ENCODE measurements around the gene CHST1. TPM values are rescaled to one million over a fixed set of nuclear protein-coding genes. Genes with fewer than 3 reads are reported as not detected.

The CHST1 gene
- total and polyA plus RNA-seq, 2 experiments from 2014 or later, result 0.84 to 2.7 TPM

DNA sequence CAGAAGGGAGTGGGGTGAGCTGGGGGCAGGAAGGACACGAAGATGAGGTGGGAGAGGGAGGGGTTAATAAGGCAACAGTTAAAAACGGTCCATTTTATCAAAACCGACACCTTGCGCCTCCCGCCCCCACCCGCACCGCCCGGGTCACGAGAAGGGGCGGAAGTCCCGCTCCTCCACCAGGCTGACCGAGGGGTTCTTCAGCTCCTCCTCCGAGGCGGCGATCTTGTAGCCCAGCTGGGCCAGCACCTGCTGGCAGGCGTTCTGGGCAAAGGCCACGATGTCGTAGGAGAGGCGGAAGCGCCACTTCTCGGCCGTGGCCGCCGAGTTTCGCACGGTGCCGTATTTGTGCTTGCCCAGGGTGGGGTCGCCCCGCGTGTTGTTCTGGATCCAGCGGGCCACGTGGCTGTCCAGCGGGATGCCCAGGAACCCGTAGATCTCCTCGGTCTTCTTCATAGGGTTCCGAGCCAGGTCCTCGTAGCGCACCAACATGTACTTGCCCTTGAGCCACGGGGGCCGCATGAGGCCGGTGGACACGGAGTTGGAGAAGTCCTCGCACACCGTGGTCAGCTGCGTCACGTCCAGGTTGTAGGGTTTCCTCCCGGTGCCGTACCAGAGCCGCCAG lies 15.8 kb downstream of the CHST1 start:
- no peaks in the 10 kb centered on the region for H3K27me3 ChIP-seq (ENCODE audit: insufficient read depth)
- TF ChIP-seq POLR2AphosphoS5 (IDR thresholded peaks at IDR 0.05; ENCODE audit: low read depth) (no peak), EZH2 (IDR thresholded peaks at IDR 0.05; ENCODE audit: low read depth, unreplicated experiment) (no peak), STAT1 (IDR thresholded peaks at IDR 0.05; ENCODE audit: unreplicated experiment) (no peak), ZNF331 (CRISPR knock-in tag; IDR thresholded peaks at IDR 0.05; ENCODE audit: low read depth) (no peak), NANOG (IDR thresholded peaks at IDR 0.05; ENCODE audit: borderline replicate concordance) (no peak), CREB1 (CRISPR knock-in tag; IDR thresholded peaks at IDR 0.05; ENCODE audit: low read depth) (no peak)
- TF ChIP-seq, protein P1, sequence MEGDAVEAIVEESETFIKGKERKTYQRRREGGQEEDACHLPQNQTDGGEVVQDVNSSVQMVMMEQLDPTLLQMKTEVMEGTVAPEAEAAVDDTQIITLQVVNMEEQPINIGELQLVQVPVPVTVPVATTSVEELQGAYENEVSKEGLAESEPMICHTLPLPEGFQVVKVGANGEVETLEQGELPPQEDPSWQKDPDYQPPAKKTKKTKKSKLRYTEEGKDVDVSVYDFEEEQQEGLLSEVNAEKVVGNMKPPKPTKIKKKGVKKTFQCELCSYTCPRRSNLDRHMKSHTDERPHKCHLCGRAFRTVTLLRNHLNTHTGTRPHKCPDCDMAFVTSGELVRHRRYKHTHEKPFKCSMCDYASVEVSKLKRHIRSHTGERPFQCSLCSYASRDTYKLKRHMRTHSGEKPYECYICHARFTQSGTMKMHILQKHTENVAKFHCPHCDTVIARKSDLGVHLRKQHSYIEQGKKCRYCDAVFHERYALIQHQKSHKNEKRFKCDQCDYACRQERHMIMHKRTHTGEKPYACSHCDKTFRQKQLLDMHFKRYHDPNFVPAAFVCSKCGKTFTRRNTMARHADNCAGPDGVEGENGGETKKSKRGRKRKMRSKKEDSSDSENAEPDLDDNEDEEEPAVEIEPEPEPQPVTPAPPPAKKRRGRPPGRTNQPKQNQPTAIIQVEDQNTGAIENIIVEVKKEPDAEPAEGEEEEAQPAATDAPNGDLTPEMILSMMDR (conservative IDR thresholded peaks at IDR 0.05; ENCODE audit: low read depth in 2 of 2), result no peak
- Mint-ChIP-seq H3K4me3 (no peak overlapping the region), H3K27ac (no peak overlapping the region), H3K4me1 (peaks cover 10% of the 10 kb centered on the region), H3K27me3 (ENCODE audit: insufficient read depth, low read depth, poor library complexity) (peaks cover 9% of the 10 kb centered on the region), H3K9me3 (no peaks in the 10 kb centered on the region), H3K36me3 (ENCODE audit: low read depth) (no peaks in the 10 kb centered on the region; the same call in 2 of the 3 replicates)
- no peaks in the 10 kb centered on the region for H4K20me1 ChIP-seq (replicated peaks; ENCODE audit: insufficient read depth)
- no peak overlapping the region for H3K4me2 ChIP-seq
- H3K4me3 ChIP-seq, result no peak overlapping the region
- peaks cover 1% of the 10 kb centered on the region; the same call in 1 of the 2 replicates for H3K4me1 ChIP-seq (ENCODE audit: insufficient read depth)
- DNase-seq (ENCODE audit: low spot score) (no peak), ATAC-seq (no peak)
- no peak overlapping the region for H3K27ac ChIP-seq (ENCODE audit: low read depth)
- H3K79me2 ChIP-seq (replicated peaks; ENCODE audit: insufficient read depth), result no peaks in the 10 kb centered on the region
- H3F3A ChIP-seq (replicated peaks; ENCODE audit: low read depth), result no peaks in the 10 kb centered on the region
- peaks cover 10% of the 10 kb centered on the region; the same call in 1 of the 2 replicates for H3K9me2 ChIP-seq (ENCODE audit: insufficient read depth)
- no peak overlapping the region for H2AFZ ChIP-seq
- no peaks in the 10 kb centered on the region for H3K36me3 ChIP-seq (ENCODE audit: insufficient read depth)

DNA sequence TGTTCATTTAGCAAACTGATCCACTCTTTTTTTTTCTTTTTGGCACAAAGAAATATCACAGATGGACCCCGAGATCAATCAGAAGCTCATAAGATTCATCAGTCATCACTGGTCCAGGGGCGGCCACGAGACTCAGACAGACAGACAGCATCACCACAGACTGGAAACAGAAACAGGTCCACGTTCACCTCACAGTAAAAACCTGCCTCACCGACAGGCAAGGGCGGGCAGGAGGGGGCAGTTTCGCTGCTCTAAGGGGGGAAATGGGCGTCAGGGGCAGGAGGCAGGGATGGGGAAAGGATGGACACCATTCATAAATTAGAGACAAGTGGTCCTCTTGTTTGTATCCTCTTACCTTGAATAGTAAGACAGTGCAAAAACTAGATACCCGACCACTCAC lies 16.5 kb downstream of the CHST1 start:
- Mint-ChIP-seq H3K27me3 (ENCODE audit: insufficient read depth, low read depth, poor library complexity) (peaks cover 7% of the 10 kb centered on the region), H3K4me3 (no peak overlapping the region), H3K27ac (no peak overlapping the region), H3K4me1 (peaks cover 8% of the 10 kb centered on the region; the same call in 2 of the 3 replicates), H3K9me3 (no peaks in the 10 kb centered on the region), H3K36me3 (ENCODE audit: low read depth) (no peaks in the 10 kb centered on the region; the same call in 2 of the 3 replicates)
- H3K4me1 ChIP-seq (ENCODE audit: insufficient read depth), result no peaks in the 10 kb centered on the region
- H3K79me2 ChIP-seq (replicated peaks; ENCODE audit: insufficient read depth), result no peaks in the 10 kb centered on the region
- no peaks in the 10 kb centered on the region for H4K20me1 ChIP-seq (replicated peaks; ENCODE audit: insufficient read depth)
- H3K4me2 ChIP-seq, result no peak overlapping the region
- no peak for ATAC-seq
- H2AFZ ChIP-seq, result no peak overlapping the region
- no peaks in the 10 kb centered on the region for H3K27me3 ChIP-seq (ENCODE audit: insufficient read depth)
- no peak overlapping the region for H3K27ac ChIP-seq (ENCODE audit: low read depth)
- no peaks in the 10 kb centered on the region for H3F3A ChIP-seq (replicated peaks; ENCODE audit: low read depth)
- no peaks in the 10 kb centered on the region for H3K36me3 ChIP-seq (ENCODE audit: insufficient read depth)
- H3K9me2 ChIP-seq (ENCODE audit: insufficient read depth), result peaks cover 10% of the 10 kb centered on the region; the same call in 1 of the 2 replicates
- no peak overlapping the region for H3K4me3 ChIP-seq
- DNase-seq (ENCODE audit: low spot score), result no peak
- no peak for TF ChIP-seq ZNF331 (CRISPR knock-in tag; IDR thresholded peaks at IDR 0.05; ENCODE audit: low read depth)
- no peak for TF ChIP-seq ZNF114 (CRISPR knock-in tag; IDR thresholded peaks at IDR 0.05)
- TF ChIP-seq, protein P2, sequence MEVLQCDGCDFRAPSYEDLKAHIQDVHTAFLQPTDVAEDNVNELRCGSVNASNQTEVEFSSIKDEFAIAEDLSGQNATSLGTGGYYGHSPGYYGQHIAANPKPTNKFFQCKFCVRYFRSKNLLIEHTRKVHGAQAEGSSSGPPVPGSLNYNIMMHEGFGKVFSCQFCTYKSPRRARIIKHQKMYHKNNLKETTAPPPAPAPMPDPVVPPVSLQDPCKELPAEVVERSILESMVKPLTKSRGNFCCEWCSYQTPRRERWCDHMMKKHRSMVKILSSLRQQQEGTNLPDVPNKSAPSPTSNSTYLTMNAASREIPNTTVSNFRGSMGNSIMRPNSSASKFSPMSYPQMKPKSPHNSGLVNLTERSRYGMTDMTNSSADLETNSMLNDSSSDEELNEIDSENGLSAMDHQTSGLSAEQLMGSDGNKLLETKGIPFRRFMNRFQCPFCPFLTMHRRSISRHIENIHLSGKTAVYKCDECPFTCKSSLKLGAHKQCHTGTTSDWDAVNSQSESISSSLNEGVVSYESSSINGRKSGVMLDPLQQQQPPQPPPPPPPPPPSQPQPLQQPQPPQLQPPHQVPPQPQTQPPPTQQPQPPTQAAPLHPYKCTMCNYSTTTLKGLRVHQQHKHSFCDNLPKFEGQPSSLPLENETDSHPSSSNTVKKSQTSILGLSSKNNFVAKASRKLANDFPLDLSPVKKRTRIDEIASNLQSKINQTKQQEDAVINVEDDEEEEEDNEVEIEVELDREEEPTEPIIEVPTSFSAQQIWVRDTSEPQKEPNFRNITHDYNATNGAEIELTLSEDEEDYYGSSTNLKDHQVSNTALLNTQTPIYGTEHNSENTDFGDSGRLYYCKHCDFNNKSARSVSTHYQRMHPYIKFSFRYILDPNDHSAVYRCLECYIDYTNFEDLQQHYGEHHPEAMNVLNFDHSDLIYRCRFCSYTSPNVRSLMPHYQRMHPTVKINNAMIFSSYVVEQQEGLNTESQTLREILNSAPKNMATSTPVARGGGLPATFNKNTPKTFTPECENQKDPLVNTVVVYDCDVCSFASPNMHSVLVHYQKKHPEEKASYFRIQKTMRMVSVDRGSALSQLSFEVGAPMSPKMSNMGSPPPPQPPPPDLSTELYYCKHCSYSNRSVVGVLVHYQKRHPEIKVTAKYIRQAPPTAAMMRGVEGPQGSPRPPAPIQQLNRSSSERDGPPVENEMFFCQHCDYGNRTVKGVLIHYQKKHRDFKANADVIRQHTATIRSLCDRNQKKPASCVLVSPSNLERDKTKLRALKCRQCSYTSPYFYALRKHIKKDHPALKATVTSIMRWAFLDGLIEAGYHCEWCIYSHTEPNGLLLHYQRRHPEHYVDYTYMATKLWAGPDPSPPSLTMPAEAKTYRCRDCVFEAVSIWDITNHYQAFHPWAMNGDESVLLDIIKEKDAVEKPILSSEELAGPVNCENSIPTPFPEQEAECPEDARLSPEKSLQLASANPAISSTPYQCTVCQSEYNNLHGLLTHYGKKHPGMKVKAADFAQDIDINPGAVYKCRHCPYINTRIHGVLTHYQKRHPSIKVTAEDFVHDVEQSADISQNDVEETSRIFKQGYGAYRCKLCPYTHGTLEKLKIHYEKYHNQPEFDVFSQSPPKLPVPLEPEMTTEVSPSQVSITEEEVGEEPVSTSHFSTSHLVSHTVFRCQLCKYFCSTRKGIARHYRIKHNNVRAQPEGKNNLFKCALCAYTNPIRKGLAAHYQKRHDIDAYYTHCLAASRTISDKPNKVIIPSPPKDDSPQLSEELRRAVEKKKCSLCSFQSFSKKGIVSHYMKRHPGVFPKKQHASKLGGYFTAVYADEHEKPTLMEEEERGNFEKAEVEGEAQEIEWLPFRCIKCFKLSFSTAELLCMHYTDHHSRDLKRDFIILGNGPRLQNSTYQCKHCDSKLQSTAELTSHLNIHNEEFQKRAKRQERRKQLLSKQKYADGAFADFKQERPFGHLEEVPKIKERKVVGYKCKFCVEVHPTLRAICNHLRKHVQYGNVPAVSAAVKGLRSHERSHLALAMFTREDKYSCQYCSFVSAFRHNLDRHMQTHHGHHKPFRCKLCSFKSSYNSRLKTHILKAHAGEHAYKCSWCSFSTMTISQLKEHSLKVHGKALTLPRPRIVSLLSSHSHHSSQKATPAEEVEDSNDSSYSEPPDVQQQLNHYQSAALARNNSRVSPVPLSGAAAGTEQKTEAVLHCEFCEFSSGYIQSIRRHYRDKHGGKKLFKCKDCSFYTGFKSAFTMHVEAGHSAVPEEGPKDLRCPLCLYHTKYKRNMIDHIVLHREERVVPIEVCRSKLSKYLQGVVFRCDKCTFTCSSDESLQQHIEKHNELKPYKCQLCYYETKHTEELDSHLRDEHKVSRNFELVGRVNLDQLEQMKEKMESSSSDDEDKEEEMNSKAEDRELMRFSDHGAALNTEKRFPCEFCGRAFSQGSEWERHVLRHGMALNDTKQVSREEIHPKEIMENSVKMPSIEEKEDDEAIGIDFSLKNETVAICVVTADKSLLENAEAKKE (CRISPR knock-in tag; IDR thresholded peaks at IDR 0.05), result no peak
- TF ChIP-seq NANOG (IDR thresholded peaks at IDR 0.05; ENCODE audit: borderline replicate concordance), result no peak
- no peak for TF ChIP-seq POLR2AphosphoS5 (IDR thresholded peaks at IDR 0.05; ENCODE audit: low read depth)
- TF ChIP-seq CREB1 (CRISPR knock-in tag; IDR thresholded peaks at IDR 0.05; ENCODE audit: low read depth), result no peak
- TF ChIP-seq JUNB (IDR thresholded peaks at IDR 0.05; ENCODE audit: unreplicated experiment), result no peak
- TF ChIP-seq, protein P3, sequence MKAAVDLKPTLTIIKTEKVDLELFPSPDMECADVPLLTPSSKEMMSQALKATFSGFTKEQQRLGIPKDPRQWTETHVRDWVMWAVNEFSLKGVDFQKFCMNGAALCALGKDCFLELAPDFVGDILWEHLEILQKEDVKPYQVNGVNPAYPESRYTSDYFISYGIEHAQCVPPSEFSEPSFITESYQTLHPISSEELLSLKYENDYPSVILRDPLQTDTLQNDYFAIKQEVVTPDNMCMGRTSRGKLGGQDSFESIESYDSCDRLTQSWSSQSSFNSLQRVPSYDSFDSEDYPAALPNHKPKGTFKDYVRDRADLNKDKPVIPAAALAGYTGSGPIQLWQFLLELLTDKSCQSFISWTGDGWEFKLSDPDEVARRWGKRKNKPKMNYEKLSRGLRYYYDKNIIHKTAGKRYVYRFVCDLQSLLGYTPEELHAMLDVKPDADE (IDR thresholded peaks at IDR 0.05), result no peak
- no peak for TF ChIP-seq STAT1 (IDR thresholded peaks at IDR 0.05; ENCODE audit: unreplicated experiment)
- no peak for TF ChIP-seq EZH2 (IDR thresholded peaks at IDR 0.05; ENCODE audit: low read depth, unreplicated experiment)
- TF ChIP-seq EZH2phosphoT487 (IDR thresholded peaks at IDR 0.05; ENCODE audit: unreplicated experiment), result no peak

Data from GM23338 (cell line).